A673 (cell line): ENCODE data around the gene PLEKHM1. TPM values are rescaled to one million over a fixed set of nuclear protein-coding genes. Genes with fewer than 3 reads are reported as not detected.
"Not testable (repeated sequence)": the region's sequence is repeated elsewhere in the genome, so short reads cannot be mapped to it uniquely, and the experiment has no call there.

Experiments used
- BruUV-seq: library from RNA; stranded (reverse); fragments of 400-500 nt; replicated peaks from 2 replicates; lab custom pipeline; 2021; lab: Mats Ljungman, UMichigan
- CTCF ChIA-PET: fragments of 300-600 bp; sonication (Branson Sonifier 250); formaldehyde crosslinking; loops from one replicate; lab custom pipeline; 2022; ENCODE audit warnings: antibody characterized with exemption; lab: Charles Lee
- POLR2A ChIA-PET: fragments of 300-600 bp; sonication (Branson Sonifier 250); formaldehyde crosslinking; loops from one replicate; lab custom pipeline; 2022; ENCODE audit warnings: antibody characterized with exemption; ENCODE audit not compliant: low non-redundant PET; lab: Charles Lee
- DNase-seq: peaks from one replicate; pipeline ENCODE4 v3.0.0-alpha.2; 2015; ENCODE audit warnings: low spot score
- H3K27ac ChIP-seq: fragments of 200-600 bp; sonication (generic); 2 replicates; pipeline ENCODE4 v1.5.1; 2016; ENCODE audit warnings: mixed run types, low read depth, mild to moderate bottlenecking, mixed read lengths, antibody characterized with exemption, low read length; ENCODE audit not compliant: poor library complexity, severe bottlenecking
- H3K27me3 ChIP-seq: fragments of 200-600 bp; sonication (generic); replicated peaks from 2 replicates; pipeline ENCODE4 v1.6.1; 2017; ENCODE audit warnings: mixed run types, low read depth, mild to moderate bottlenecking, mixed read lengths, antibody characterized with exemption, low read length; ENCODE audit not compliant: insufficient read depth, poor library complexity
- H3K36me3 ChIP-seq: fragments of 200-600 bp; sonication (generic); 2 replicates; pipeline ENCODE4 v1.6.1; 2016; ENCODE audit warnings: mixed run types, mild to moderate bottlenecking, mixed read lengths, antibody characterized with exemption, low read length; ENCODE audit not compliant: insufficient read depth, poor library complexity, severe bottlenecking
- H3K4me1 ChIP-seq: fragments of 200-600 bp; sonication (generic); 2 replicates; pipeline ENCODE4 v1.6.1; 2017; ENCODE audit warnings: mixed run types, mild to moderate bottlenecking, mixed read lengths, antibody characterized with exemption, low read length; ENCODE audit not compliant: insufficient read depth, poor library complexity, severe bottlenecking
- H3K4me3 ChIP-seq: fragments of 200-600 bp; sonication (generic); 2 replicates; pipeline ENCODE4 v1.5.1; 2016; ENCODE audit warnings: low read depth, mixed run types, mild to moderate bottlenecking, mixed read lengths, low read length; ENCODE audit not compliant: poor library complexity, severe bottlenecking
- H3K9me3 ChIP-seq: fragments of 200-600 bp; sonication (generic); 2 replicates; pipeline ENCODE4 v1.6.1; 2016; ENCODE audit warnings: mixed run types, low read depth, mild to moderate bottlenecking, mixed read lengths, antibody characterized with exemption, low read length; ENCODE audit not compliant: poor library complexity, severe bottlenecking
- intact Hi-C: fragments of 100-400 bp; cut with micrococcal nuclease; formaldehyde crosslinking; loops from one replicate; pipeline ENCODE4 v1.10.0; 2022; ENCODE audit not compliant: unreplicated experiment
- total RNA-seq: library from RNA; stranded (reverse); gene quantifications from 2 replicates; pipeline ENCODE4 v1.2.3, GENCODE V29; 2021

The PLEKHM1 gene
- total RNA-seq, 1 experiment from 2014 or later: 11.9 TPM

- CTCF ChIA-PET: interaction anchor here (0.6 kb wide), 1 partner anchor 239 kb away, joined by 5 read pairs; no protein-coding TSS in a partner anchor
- H3K4me1 ChIP-seq, intact Hi-C loops, H3K9me3 ChIP-seq, H3K27ac ChIP-seq, BruUV-seq, H3K27me3 ChIP-seq, POLR2A ChIA-PET, H3K36me3 ChIP-seq, H3K4me3 ChIP-seq, DNase-seq: not testable (repeated sequence)
Observed at GRCh38 chr17:45446872-45447625, 43.5 kb downstream of the PLEKHM1 start.

- H3K27ac ChIP-seq, H3K36me3 ChIP-seq, H3K4me1 ChIP-seq, H3K4me3 ChIP-seq, CTCF ChIA-PET, BruUV-seq, DNase-seq, POLR2A ChIA-PET, H3K9me3 ChIP-seq, H3K27me3 ChIP-seq, intact Hi-C loops: not testable (repeated sequence)
Observed at GRCh38 chr17:45445901-45446743, 44.4 kb downstream of the PLEKHM1 start.

GRCh38 chr17:45444856-45445820 lies 45.4 kb downstream of the PLEKHM1 start:
- H3K27me3 ChIP-seq, H3K4me3 ChIP-seq, BruUV-seq, H3K9me3 ChIP-seq, H3K4me1 ChIP-seq, CTCF ChIA-PET, H3K36me3 ChIP-seq, POLR2A ChIA-PET, DNase-seq, intact Hi-C loops, H3K27ac ChIP-seq: not testable (repeated sequence)

- H3K27me3 ChIP-seq, H3K36me3 ChIP-seq, H3K4me1 ChIP-seq, CTCF ChIA-PET, BruUV-seq, H3K27ac ChIP-seq, H3K4me3 ChIP-seq, H3K9me3 ChIP-seq, intact Hi-C loops, POLR2A ChIA-PET, DNase-seq: not testable (repeated sequence)
Observed at GRCh38 chr17:45444301-45444700, 46.2 kb downstream of the PLEKHM1 start.

GRCh38 chr17:45443371-45444260 lies 46.9 kb downstream of the PLEKHM1 start:
- intact Hi-C loops, BruUV-seq: not testable (repeated sequence)

More at GRCh38 chr17:45443371-45444260, 46.9 kb downstream of the PLEKHM1 start:
- H3K36me3 ChIP-seq, H3K9me3 ChIP-seq, CTCF ChIA-PET, H3K27me3 ChIP-seq, H3K4me1 ChIP-seq, H3K4me3 ChIP-seq, DNase-seq, POLR2A ChIA-PET, H3K27ac ChIP-seq: not testable (repeated sequence)
